ENCODE data around the gene SPATA25.

The SPATA25 gene

DNA sequence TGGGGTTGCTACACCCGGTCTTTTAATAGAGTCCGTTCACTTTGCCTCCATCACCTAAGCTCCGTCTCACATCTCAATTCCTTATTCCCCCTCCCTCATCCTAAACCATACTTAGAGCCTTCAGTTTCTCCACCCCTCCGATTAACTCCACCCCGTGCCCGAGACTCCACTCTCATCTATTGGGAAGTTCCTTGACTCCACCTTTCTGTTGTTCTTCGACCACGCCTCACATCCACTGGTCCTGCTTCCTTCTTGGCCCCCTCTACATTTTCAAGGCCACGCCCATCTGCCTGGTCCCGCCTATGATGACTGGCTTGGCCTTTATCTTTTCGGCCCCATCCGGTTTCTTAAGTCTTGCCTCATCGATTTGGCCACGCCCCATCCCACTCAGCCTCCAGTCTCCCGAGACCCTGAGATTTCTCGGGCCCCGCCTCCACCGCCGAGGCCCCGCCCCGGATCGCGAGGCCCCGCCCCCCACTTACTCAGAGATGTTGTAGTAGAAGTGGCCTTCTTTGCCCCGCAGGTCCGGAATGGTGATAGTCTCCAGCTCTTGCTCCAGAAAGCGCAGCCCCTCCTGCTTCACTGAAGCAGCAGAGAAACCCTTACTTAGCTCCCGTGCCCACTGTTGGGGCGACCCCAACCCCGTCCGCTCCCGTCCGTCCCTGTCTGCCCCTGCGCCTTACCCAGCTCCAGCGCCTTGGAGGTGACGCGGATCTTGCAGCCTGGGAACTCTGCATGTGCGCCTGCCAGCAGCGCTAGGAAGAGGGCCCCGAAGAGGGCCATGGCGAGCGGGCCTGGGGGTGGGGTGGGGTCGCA is 23.5 kb upstream of the SPATA25 start:
- TF ChIP-seq, protein P1, sequence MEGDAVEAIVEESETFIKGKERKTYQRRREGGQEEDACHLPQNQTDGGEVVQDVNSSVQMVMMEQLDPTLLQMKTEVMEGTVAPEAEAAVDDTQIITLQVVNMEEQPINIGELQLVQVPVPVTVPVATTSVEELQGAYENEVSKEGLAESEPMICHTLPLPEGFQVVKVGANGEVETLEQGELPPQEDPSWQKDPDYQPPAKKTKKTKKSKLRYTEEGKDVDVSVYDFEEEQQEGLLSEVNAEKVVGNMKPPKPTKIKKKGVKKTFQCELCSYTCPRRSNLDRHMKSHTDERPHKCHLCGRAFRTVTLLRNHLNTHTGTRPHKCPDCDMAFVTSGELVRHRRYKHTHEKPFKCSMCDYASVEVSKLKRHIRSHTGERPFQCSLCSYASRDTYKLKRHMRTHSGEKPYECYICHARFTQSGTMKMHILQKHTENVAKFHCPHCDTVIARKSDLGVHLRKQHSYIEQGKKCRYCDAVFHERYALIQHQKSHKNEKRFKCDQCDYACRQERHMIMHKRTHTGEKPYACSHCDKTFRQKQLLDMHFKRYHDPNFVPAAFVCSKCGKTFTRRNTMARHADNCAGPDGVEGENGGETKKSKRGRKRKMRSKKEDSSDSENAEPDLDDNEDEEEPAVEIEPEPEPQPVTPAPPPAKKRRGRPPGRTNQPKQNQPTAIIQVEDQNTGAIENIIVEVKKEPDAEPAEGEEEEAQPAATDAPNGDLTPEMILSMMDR (IDR thresholded peaks at IDR 0.05; ENCODE audit: low read depth, low read length), result no peak
- peak overlapping the region; percentile 49 for H3K4me3 ChIP-seq (ENCODE audit: low read depth, low read length)

DNA sequence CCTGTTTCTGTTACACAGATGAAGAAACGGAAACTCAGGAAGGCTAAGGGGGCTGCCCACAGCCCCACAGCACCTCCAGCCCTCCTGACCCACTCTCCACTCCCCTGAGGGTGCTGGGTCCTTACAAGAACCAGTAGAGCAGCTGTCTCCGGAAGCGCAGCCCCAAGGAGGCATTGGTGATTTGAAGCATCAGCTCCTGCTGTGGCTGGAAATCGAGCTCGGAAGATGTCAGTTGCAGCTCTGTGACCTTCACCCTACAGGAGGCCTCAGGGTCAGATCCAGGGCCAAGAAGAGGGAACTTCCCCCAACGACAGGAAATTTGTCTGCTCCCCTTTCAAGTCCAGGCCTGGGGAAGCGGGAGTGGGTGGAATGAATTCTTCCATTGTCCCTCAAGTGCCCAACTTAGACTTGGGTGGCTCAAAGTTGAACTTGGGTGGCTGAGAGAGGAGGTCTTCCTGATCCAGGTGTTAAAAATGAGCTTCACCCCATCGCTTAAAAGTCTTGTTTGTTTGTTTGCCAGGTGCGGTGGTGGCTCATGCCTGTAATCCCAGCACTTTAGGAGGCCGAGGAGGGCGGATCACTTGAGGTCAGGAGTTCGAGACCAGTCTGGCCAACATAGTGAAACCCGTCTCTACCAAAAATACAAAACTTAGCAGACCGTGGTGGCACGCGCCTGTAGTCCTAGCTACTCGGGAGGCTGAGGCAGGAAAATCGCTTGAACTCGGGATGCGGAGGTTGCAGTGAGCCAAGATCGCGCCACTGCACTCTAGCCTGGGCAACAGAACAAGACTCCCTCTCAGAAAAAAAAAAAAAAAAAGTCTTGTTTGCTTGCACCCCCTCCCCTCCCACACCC is 22.6 kb upstream of the SPATA25 start:
- no peak overlapping the region for H3K4me3 ChIP-seq (ENCODE audit: low read depth, low read length)
- TF ChIP-seq, protein P1 (IDR thresholded peaks at IDR 0.05; ENCODE audit: low read depth, low read length), result no peak

DNA sequence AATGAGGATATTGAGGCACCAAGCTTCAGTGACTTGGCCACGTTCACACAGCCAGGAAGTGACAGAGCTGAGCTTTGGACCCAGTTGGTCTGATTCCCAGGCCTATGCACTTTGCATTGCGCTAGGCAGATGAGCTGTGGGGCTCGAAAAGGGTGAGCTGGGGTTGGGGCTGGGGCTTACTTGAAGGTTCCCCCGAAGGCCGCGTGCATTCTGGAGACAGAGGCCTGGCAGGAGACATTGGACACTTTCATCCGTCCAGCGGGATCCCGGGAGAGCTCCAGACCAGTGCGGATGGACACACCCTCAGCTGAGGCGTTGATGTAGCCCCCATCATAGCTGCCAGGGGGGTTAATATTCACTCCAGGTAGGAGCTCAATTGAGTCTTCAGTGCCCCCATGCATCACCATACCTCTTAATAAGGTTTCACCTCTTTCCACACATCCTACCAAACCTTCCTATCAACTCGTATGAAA is 21.9 kb upstream of the SPATA25 start:
- H3K4me3 ChIP-seq (ENCODE audit: low read depth, low read length), result no peak overlapping the region
- TF ChIP-seq, protein P1 (IDR thresholded peaks at IDR 0.05; ENCODE audit: low read depth, low read length), result no peak

- no peak overlapping the region for H3K4me3 ChIP-seq (ENCODE audit: low read depth, low read length)
- TF ChIP-seq, protein P1 (IDR thresholded peaks at IDR 0.05; ENCODE audit: low read depth, low read length), result no peak
Measured at GRCh38 chr20:45908084-45908483, 20.7 kb upstream of the SPATA25 start.

- TF ChIP-seq, protein P1 (IDR thresholded peaks at IDR 0.05; ENCODE audit: low read depth, low read length), result no peak
- H3K4me3 ChIP-seq (ENCODE audit: low read depth, low read length), result no peak overlapping the region
Measured at GRCh38 chr20:45907219-45907948, 20.0 kb upstream of the SPATA25 start.

- no peak overlapping the region for H3K4me3 ChIP-seq (ENCODE audit: low read depth, low read length)
- TF ChIP-seq, protein P1 (IDR thresholded peaks at IDR 0.05; ENCODE audit: low read depth, low read length), result no peak
Measured at GRCh38 chr20:45905505-45906079, 18.2 kb upstream of the SPATA25 start.
